NCI-H2107 (cell line): ENCODE measurements around the gene TPM1.
"Not testable (repeated sequence)": the region's sequence is repeated elsewhere in the genome, so short reads cannot be mapped to it uniquely, and the experiment has no call there.

Experiments
- DNase-seq: peaks from one replicate; lab custom pipeline; 2025; lab: John Stamatoyannopoulos, UW

TPM1 gene

GRCh38 chr15:63041974-63042876, at the start of gene TPM1:
TPM1 (plus strand) TSS chr15:63042747; CDS start chr15:63042830, 83 bp downstream.
- no peak for DNase-seq

GRCh38 chr15:62993066-62993465, 49.5 kb upstream of the TPM1 start:
- no peak for DNase-seq

DNA sequence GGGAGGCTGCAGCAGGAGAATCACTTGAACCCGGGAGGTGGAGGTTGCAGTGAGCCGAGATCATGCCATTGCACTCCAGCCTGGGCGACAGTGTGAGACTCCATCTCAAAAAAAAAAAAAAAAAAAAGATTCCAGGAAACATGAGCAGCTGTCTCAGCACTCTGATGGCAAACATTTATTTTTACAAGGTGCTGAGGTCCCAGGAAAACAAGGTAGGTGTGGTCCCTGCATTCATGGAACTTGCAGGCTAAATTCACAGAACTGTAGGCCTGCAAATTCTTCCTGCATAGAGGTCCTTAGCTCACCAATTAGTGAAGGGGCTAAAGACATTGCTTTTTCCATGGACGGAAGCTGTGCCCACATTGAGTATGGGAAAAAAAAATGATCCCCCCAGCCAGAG, 48.9 kb upstream of the TPM1 start:
- not testable (repeated sequence) for DNase-seq

GRCh38 chr15:62994439-62994838, 48.1 kb upstream of the TPM1 start:
- no peak for DNase-seq

- no peak for DNase-seq
Observed at GRCh38 chr15:62994975-62995681, 47.4 kb upstream of the TPM1 start.

GRCh38 chr15:62997441-62997840, 45.1 kb upstream of the TPM1 start:
- no peak for DNase-seq

- DNase-seq, result no peak
Observed at GRCh38 chr15:62998262-62998890, 44.2 kb upstream of the TPM1 start.

DNA sequence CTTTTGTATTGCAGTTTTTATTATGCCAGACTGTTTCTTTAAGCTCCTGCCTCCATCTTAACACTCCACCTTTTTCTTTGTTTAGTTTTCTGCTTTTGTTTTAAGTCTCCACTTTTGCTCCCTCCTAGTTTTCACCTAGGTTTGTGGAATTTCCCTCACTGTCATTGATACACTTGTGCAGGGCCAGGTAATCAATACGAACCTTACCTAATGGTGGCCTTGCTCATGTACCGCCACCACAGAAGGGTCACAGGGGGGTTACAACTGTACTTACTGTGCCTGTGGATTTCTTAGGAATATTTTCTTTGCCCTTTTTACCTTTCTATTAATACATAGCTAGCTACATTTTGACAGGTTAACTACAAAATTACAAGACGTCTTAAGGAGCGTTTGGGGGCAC, 43.4 kb upstream of the TPM1 start:
- no peak for DNase-seq

DNA sequence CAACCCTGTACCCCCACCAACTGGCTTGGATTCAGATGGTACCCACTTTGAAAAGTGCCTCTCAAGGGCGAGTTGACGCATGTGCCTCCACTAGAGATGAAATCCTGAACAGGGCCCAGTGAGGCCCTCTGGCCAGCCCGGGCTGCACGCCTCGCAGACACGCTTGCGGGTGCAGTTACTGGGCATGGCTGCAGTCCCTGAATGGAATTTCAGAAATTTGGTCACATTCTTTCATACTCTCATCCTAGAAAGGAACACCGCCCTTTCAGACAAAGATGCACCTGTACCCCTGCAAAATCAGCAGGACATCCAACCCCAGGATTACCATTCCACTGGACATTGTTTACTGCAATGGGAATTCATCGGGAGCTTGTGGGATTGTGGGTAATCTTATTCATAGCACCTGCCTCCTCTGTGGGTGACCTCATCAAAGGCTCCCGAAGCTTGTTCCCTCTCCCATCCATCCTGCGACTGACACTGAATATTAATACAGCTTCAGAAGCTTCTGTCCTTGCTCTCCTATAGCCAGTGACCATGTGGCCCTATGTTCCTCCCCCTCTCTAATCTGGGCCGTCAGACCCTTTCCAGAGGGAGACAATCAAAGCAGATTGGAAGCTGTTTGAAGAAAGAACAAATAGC, 42.5 kb upstream of the TPM1 start:
- no peak for DNase-seq

DNA sequence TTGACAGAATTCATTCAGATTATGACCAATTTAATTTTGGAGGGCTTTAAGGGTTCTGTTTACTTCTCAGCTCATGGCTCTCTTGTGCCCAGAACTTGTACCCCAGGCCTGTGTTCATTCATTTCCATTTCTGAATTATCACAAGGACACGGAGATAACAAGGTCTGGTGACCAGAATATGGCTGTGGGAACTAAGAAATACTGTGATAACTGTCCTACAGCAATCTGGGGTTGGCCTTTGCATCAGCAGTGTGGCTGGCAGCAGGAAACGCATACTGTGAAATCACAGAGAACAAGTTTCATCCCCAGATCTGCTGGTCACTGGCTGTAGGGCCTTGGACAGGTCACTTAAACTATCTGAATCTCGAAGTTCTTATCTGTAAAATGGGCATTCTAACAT, 41.8 kb upstream of the TPM1 start:
- no peak for DNase-seq

GRCh38 chr15:63004211-63004610, 38.3 kb upstream of the TPM1 start:
- no peak for DNase-seq

- no peak for DNase-seq
Observed at GRCh38 chr15:63006032-63006878, 36.3 kb upstream of the TPM1 start.

- no peak for DNase-seq
Observed at GRCh38 chr15:63008333-63009049, 34.1 kb upstream of the TPM1 start.

DNA sequence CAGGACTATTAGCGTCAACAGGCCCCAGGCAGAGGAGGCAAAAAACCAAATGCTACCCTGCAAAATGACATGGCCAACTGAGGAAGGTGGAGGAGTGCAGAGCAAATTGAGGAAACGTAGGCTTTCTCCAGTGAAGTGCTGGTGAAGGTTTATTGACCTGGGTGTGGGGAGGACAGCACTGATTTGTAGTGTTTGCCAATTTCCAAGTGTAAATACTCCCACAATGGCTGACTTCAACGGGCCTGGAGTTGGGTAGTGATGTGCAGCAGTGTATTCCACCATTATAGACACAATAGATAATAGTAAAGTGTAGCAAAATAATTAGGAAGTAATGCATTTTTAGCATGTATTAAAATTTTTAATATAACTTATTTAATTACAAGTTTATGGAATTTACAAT, 32.2 kb upstream of the TPM1 start:
- no peak for DNase-seq

- DNase-seq, result no peak
Observed at GRCh38 chr15:63010920-63011693, 31.4 kb upstream of the TPM1 start.

DNA sequence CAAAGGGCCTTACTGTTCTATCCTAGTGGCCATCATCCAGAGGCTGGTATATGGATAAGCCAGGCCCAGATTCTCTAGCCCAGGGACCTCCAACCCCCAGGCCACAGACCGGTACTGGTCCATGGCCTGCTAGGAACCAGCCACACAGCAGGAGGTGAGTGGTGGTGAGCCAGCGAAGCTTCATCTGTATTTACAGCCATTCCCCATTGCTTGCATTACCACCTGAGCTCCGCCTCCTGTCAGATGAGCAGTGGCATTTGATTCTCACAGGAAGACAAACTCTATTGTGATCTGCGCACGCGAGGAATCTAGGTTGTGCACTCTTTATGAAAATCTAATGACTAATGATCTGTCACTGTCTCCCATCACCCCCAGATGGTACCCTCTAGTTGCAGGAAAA, 30.1 kb upstream of the TPM1 start:
- DNase-seq, result no peak

GRCh38 chr15:63013052-63013808, 29.3 kb upstream of the TPM1 start:
- no peak for DNase-seq

GRCh38 chr15:63014578-63014977, 28.0 kb upstream of the TPM1 start:
- DNase-seq, result no peak

DNA sequence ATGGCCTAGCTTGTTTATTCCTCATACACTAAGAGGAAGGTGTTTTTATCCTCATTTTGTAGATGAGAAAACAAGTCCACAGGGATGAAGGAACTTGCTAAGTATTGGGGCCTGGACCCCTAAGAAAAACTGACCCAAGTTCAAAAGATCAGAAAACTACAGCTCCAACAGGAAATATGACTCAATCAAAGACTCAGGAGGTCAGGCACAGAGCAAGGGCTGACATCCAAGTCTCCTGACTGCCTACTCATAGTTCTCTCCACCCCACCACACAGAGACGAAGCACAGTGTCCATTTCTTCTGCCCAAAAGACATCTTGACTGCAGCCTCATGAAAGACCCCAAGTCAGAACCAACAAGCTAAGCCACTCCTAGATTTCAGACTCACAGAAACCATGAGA, 26.9 kb upstream of the TPM1 start:
- DNase-seq, result no peak
